DMS153 treated with DMSO at 0.1 percent for 48 hours (cell line): ENCODE results near the gene PGC.

Experiments used
- DNase-seq: peaks from one replicate; lab custom pipeline; 2025; ENCODE audit not compliant: unreplicated experiment; lab: John Stamatoyannopoulos, UW

Gene PGC

GRCh38 chr6:41732149-41732548 lies 15.0 kb downstream of the PGC start:
- no peak for DNase-seq

- DNase-seq: no peak
Observed at GRCh38 chr6:41731561-41732086, 15.6 kb downstream of the PGC start.

- DNase-seq: no peak
Observed at GRCh38 chr6:41730531-41731436, 16.4 kb downstream of the PGC start.

DNA sequence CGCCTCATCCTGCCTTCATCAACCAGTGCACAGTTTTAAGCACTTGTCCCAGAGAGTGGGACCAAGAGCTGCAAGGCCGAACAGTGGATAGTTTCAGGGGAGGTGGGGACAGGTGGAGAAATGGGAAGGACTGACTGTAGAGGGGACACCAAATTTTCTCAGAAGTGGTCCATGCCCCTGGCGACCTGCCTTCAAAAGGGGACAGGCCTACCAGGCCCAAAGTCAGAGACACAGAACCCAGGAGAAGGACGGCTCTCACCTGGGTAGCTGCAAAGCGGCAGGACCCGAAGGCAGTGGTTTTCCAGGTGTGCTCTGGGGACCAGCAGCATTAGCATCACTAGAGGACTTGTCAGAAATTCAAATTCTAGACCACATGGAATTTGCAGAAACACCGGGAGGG lies 17.6 kb downstream of the PGC start:
- DNase-seq: no peak

DNA sequence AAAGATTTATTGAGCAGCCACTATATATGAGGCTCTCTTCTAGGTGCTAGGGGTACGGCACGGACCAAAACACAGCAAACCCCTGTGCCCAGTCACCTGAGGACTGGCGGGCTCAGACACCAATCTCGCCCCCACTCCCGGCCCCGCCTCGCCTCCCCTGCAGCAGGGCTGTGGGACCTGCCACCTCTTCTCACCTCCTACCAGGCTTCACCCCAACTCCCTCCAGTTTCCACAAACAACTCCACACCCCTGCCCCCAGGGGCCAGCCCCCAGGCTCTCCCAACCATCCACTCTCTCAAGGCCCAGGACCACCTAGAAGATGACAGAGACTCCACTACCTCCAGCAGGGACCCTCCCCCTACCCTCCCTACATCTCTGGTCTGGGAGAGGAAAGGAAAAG lies 18.2 kb downstream of the PGC start:
- no peak for DNase-seq

GRCh38 chr6:41728073-41728936 lies 18.9 kb downstream of the PGC start:
- peak; percentile 63 for DNase-seq

- DNase-seq: no peak
Observed at GRCh38 chr6:41727705-41728072, 19.5 kb downstream of the PGC start.

- no peak for DNase-seq
Observed at GRCh38 chr6:41726876-41727275, 20.3 kb downstream of the PGC start.

DNA sequence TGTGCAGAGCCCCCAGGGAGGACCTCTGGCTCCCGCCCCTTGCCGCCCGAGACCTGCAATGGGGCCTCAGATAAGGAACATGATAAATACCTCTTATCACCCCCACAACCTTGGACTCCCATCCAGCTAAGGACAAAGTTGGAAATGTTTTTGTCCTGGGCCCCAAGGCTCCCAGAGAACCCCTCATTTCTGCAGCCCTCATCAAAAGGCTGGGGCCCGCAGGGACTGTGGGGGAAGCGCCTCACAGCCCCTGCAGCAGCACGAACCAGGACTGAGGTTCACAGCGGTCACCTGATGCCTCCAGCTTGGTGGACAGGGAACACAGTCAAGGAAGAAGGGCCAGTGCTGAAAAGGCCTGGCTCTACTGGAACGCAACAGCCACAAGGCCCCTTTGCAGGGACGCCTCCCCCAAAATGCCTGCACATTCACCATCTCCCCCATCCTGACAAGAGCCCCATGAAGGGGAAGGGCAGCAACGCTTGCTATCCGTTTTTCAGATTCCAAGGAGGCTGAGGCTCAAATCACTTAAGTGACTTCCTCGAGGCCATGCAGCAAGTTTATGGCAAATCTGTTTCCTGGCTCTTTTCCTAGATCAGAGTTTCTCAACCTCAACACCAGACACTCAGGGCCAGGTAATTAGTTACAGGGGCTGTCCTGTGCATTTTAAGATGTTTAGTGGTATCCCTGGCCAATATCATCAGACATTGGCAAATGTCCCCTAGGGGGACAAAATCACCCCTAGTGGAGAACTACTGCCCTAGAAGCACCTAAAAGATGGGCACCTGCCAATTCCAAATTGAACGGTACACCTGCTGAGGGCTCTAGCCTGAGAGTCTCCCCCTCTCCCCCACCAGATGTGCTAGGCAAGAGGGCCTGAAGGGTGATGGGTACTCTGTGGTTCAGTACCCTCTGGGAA lies 22.4 kb downstream of the PGC start:
- no peak for DNase-seq

- DNase-seq: no peak
Observed at GRCh38 chr6:41724228-41724580, 23.0 kb downstream of the PGC start.

- DNase-seq: peak; percentile 76
Observed at GRCh38 chr6:41723530-41724227, 23.5 kb downstream of the PGC start.

DNA sequence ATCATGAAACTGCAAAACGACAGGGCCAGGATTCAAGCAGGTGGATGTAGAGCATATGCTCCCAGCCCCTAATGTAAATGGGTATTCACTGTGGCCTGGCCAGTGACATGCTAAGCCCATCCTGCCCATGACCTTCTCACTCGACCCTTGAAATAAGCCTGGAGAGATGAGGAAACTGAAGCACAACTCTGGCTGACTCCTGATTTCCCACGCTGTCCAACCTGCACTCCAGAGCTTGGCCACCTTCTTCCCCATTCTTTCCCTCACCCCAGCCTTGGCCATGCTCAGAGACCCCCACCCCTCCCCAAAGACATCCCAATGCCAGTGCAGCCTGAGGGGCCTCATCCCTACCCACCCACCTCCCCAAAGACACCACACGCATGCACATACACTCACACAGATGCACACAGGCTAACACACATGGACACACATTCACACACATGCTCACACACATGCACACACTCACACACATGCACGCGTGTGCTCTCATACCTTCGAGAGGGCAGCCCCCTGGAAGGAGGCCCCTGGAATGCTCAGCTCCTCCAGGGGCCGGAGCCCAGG lies 24.1 kb downstream of the PGC start:
- no peak for DNase-seq

DNA sequence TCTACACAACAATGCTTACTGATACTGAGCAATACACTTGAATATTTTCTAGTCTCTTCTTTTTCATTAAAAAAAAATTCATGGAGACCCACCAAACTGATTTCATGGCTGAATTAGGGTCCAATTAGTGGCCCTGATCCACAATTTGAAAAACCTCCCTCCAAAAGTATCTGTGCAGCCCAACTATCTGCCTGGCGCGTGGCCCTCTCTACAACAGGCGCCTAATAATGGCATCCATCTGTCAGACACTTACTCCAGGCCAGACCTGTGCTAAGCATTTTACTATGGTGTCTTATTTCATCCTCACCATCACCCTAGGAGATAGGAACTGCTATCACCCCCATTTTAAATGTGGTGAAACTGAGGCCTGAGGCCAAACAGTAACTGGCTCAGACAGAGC lies 25.8 kb downstream of the PGC start:
- no peak for DNase-seq

GRCh38 chr6:41720783-41721182 lies 26.4 kb downstream of the PGC start:
- DNase-seq: no peak

DNA sequence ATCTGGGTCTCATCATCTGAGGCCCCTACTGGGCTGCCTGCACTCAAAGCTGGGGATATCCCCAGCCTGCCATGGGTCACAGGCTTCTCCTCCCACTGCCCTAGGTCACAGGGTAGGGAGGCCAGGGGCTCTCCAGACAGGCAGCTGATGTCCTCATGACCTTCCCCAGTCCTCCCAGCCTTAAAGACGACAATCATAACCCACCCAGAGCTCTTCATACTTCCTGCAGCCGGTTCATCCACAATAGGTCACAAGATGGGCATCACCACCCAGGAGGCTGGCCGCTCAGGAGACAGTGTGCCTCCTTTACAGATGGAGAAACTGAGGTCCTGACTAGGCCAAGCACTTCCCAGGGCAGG lies 27.0 kb downstream of the PGC start:
- no peak for DNase-seq

- no peak for DNase-seq
Observed at GRCh38 chr6:41719436-41720261, 27.5 kb downstream of the PGC start.

DNA sequence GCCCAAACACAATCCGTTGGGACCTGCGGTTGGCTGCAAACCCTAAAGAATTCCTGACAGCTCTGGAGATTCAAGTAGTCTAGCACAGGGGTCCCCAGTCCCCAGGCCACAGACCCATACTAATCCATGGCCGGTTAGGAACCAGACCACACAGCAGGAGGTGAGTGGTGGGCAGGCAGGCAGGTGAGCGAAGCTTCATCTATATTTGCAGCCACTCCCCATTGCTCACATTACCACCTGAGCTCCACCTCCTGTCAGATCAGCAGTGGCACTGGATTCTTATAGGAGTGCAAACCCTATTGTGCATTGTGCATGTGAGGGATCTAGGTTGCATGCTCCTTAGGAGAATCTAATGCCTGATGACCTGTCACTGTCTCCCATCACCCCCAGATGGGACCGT lies 28.4 kb downstream of the PGC start:
- no peak for DNase-seq

- no peak for DNase-seq
Observed at GRCh38 chr6:41717392-41717736, 29.8 kb downstream of the PGC start.
